ENCODE results near the gene MAPT. TPM values are rescaled to one million over a fixed set of nuclear protein-coding genes. Genes with fewer than 3 reads are reported as not detected.

The MAPT gene
- total and polyA plus RNA-seq, 2 of the 4 experiments (the other 2 are of a cell fraction) = 0.18 to 0.19 TPM

DNA sequence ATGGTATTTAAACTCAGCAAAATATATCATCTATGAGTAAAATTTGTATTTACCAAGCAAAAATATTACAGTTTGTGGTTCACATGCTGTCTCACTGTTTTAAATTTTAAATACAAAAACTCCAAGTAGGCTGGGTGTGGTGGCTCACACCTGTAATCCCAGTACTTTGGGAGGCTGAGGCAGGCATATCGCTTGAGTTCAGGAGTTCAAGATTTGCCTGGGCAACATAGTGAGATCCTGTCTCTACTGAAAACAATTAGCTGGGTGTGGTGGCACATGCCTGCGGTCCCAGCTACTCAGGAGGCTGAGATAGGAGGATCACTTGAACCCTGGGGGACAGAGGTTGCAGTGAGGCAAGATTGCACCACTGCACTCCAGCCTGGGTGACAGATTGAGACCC lies 37.3 kb downstream of the MAPT start:
- no TSS peak for BruUV-seq (replicated peaks)
- no peak overlapping the region for H2AK9ac ChIP-seq (replicated peaks; ENCODE audit: low read depth, low read length, poor library complexity)
- no peak overlapping the region for H3K4me2 ChIP-seq (ENCODE audit: low read depth, low read length)
- CTCF ChIA-PET = no interaction called here
- H4K20me1 ChIP-seq (ENCODE audit: insufficient read depth, low read length) = no peaks in the 10 kb centered on the region
- H3K56ac ChIP-seq (ENCODE audit: extremely low read depth, insufficient read depth, low read length) = no peak overlapping the region
- ATAC-seq (ENCODE audit: low read depth) (no peak), DNase-seq (no peak)
- no peaks in the 10 kb centered on the region for H3K36me3 ChIP-seq (ENCODE audit: control insufficient read depth, insufficient read depth, low read length)
- no peak overlapping the region for H3K4ac ChIP-seq (ENCODE audit: low read depth, low read length)
- intact Hi-C loops (cut with micrococcal nuclease) = no loop called here
- no peak overlapping the region for H3K14ac ChIP-seq (replicated peaks; ENCODE audit: low read depth, low read length)
- no peak overlapping the region for H3K9ac ChIP-seq (ENCODE audit: low read depth, low read length)
- H4K5ac ChIP-seq (ENCODE audit: low read depth, low read length) = no peak overlapping the region
- in situ Hi-C loops (cut with MboI; ENCODE audit: low sequenced_read_pairs) = no loop called here
- no peak overlapping the region for H2AFZ ChIP-seq (replicated peaks; ENCODE audit: low read length, poor library complexity)
- H3K4me1 ChIP-seq (ENCODE audit: control insufficient read depth, insufficient read depth, low read length) = no peaks in the 10 kb centered on the region
- no peak overlapping the region for H3K27ac ChIP-seq (ENCODE audit: insufficient read depth, low read length)
- H2BK20ac ChIP-seq (ENCODE audit: low read depth, low read length) = no peak overlapping the region
- H3K23ac ChIP-seq (ENCODE audit: low read depth, low read length) = no peak overlapping the region
- H4K8ac ChIP-seq (ENCODE audit: low read depth in 2 of 2, low read length in 2 of 2) = no peak overlapping the region
- H3K9me3 ChIP-seq (ENCODE audit: control insufficient read depth, insufficient read depth, low read length) = peaks cover 5% of the 10 kb centered on the region
- no peak overlapping the region for H3K4me3 ChIP-seq (ENCODE audit: insufficient read depth, low read depth, low read length)
- no peak overlapping the region for H2BK5ac ChIP-seq (ENCODE audit: low read depth, low read length, poor library complexity, severe bottlenecking)
- no peak overlapping the region for H2AK5ac ChIP-seq (ENCODE audit: low read depth, low read length)
- TF ChIP-seq SMC3 (IDR thresholded peaks at IDR 0.05; ENCODE audit: low read depth, low read length) = no peak
- H3K79me1 ChIP-seq (ENCODE audit: low read depth in 1 of 2, low read length in 2 of 2) = no peaks in the 10 kb centered on the region
- no peak overlapping the region for H2BK120ac ChIP-seq (ENCODE audit: low read depth, low read length)
- dilution Hi-C loops (cut with HindIII; ENCODE audit: low sequenced_read_pairs, unreplicated experiment) = no loop called here
- H3K18ac ChIP-seq (ENCODE audit: low read depth, low read length) = no peak overlapping the region
- WGBS, 2 experiments (ENCODE audit: extremely low coverage in 2 of 2, insufficient read length in 1 of 2) = 100% methylated on average over 1 of the region's 2 CpGs; no CpG with 5 or more reads in 1 of the 2 experiments
- H2BK15ac ChIP-seq (ENCODE audit: low read depth, low read length) = no peak overlapping the region
- peaks cover 16% of the 10 kb centered on the region for H3K27me3 ChIP-seq (ENCODE audit: control insufficient read depth, insufficient read depth, low read length)
- no peaks in the 10 kb centered on the region for H3K9me1 ChIP-seq (ENCODE audit: insufficient read depth, low read length)
- POLR2A ChIA-PET (ENCODE audit: unreplicated experiment) = no interaction called here
- no peak overlapping the region for H4K91ac ChIP-seq (ENCODE audit: insufficient read depth, low read depth, low read length)

Measured in IMR-90 (cell line).